Activated CD8-positive, alpha-beta memory T cell treated with anti-CD3 and anti-CD28 coated beads for 48 hours (primary cell): ENCODE measurements around the gene OPN1SW.

Experiments used
- DNase-seq, 3 experiments: peaks; one replicate each; pipeline ENCODE4 v3.0.0-alpha.2; 2020; ENCODE audit warnings: low read depth in 2 of 3, low spot score in 2 of 3

Gene OPN1SW

GRCh38 chr7:128775744-128776474 is at the start of gene OPN1SW:
Gene OPN1SW, minus strand, starts transcription at chr7:128775794. Its CDS starts 13 bp downstream, at chr7:128775781.
- no peak for DNase-seq

GRCh38 chr7:128821724-128822123 is 46.1 kb upstream of the OPN1SW start:
- DNase-seq = no peak

GRCh38 chr7:128818694-128819093 is 43.1 kb upstream of the OPN1SW start:
- no peak for DNase-seq

GRCh38 chr7:128815289-128815942 is 39.8 kb upstream of the OPN1SW start:
- DNase-seq = no peak

GRCh38 chr7:128814499-128814898 is 38.9 kb upstream of the OPN1SW start:
- no peak for DNase-seq

GRCh38 chr7:128812514-128813168 is 37.0 kb upstream of the OPN1SW start:
- no peak for DNase-seq

GRCh38 chr7:128811631-128812430 is 36.2 kb upstream of the OPN1SW start:
- no peak for DNase-seq

- DNase-seq = no peak
These were observed 35.4 kb upstream of the OPN1SW start for GRCh38 chr7:128810997-128811396.

- no peak for DNase-seq
These were observed 34.9 kb upstream of the OPN1SW start for GRCh38 chr7:128810473-128810872.

GRCh38 chr7:128809363-128809762 is 33.8 kb upstream of the OPN1SW start:
- no peak for DNase-seq

- DNase-seq = no peak
These were observed 31.6 kb upstream of the OPN1SW start for GRCh38 chr7:128807191-128807590.

- no peak for DNase-seq
These were observed 29.6 kb upstream of the OPN1SW start for GRCh38 chr7:128805225-128805624.

GRCh38 chr7:128804484-128804883 is 28.9 kb upstream of the OPN1SW start:
- DNase-seq = no peak

- no peak for DNase-seq
These were observed 26.2 kb upstream of the OPN1SW start for GRCh38 chr7:128801667-128802418.

- DNase-seq = no peak
These were observed 25.4 kb upstream of the OPN1SW start for GRCh38 chr7:128801003-128801402.

GRCh38 chr7:128800567-128800966 is 25.0 kb upstream of the OPN1SW start:
- DNase-seq = no peak

GRCh38 chr7:128799451-128799850 is 23.9 kb upstream of the OPN1SW start:
- no peak for DNase-seq

- no peak for DNase-seq
These were observed 20.7 kb upstream of the OPN1SW start for GRCh38 chr7:128796327-128796726.

- DNase-seq = no peak
These were observed 19.5 kb upstream of the OPN1SW start for GRCh38 chr7:128795129-128795528.

GRCh38 chr7:128794436-128794835 is 18.8 kb upstream of the OPN1SW start:
- no peak for DNase-seq

- no peak for DNase-seq
These were observed 18.4 kb upstream of the OPN1SW start for GRCh38 chr7:128794020-128794419.
